ENCODE results near the gene STYXL2.
A peak's percentile ranks its signal among the peaks of the same experiment; 100 is the strongest.

STYXL2 gene

DNA sequence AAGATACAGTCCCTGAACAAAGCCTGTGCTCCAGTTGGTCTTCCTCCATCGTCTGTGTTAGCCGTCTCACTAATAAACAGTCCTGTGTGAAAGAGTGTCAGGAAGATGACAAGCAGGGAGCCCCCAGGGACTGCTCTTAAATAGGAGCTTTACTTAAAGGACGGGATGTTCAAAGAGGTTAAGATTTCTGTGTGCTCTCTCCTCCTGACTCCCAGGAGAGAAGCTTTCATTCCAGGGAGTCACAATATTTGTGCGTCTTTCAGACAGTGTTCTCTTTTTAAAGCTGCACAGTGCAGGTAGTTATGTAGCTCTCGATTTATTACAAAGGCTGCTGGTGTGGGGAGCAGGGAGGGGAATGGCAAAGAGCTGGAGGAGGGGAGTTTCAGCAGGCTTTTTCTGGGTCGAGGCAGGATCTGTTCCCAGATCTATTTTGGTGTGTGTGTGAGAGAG, 43.5 kb downstream of the STYXL2 start:
- peak; percentile 65 for DNase-seq

DNA sequence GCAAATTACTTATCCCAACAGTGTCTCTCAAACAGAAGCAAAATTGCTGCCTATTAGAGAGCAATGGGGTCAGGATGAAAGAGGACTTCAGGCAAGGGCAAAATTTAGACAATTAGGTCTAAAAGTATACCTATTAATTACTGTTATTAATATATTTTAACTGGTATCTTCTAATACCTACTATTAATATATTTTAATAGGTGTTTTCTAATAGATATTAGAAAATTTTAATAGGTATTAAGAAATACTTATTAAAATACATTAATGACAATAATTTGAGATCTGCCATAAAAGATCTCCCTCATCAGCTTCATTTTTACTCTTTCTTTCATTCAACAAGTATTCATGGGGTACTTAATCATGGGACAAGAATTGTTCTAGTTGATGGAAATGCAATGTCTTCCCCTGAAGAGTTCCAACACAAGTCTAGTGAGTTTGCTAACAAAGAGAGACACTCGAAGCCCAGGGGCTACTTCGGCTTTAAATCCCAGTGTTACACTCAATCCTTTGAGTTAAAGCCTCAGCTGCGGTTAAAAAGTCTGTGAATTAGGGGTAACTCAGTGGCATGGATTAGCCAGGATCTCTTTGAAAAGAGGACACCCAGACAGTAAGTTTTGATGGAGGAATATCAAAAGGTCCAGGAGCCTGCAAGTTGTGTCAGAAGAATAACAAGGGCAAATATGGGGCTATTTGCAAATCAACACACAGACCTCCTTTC, 44.1 kb downstream of the STYXL2 start:
- no peak for DNase-seq

DNA sequence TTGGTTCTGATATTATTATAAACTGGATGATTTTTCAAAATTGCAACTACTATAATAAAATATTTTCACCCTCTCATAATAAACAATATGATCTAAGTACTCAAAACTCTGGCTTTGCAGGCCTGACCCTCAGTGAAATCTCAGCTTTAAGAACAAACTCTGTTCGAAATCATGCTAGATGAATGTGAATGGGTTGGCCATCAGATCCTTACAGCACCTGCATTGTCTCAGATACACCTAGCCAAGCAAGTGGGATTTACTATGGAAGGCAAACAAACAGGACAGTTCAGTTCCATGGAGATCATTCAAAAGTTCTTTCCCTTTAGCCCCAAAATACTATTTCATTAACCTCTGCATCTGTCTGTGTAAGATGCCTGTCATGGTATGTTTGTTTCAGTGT, 44.8 kb downstream of the STYXL2 start:
- no peak for DNase-seq

DNA sequence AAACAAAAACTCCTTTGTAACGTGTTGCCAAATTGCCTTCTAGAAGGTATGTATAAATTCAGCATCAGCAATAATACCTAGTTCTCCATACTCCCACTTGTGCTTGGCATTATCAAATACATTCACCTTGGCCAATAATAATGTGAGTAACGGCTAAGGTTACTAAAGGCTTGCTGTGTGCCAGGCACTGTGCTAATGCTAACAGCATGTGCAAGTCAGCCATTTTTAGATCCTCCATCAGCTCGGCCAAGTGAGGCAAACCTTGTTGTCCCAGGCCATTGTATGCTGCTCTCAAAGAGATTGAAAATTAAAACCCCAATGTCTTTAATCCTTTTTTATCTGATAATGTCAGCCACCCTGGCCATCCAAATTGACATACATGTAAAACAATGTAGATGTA, 48.1 kb downstream of the STYXL2 start:
- no peak for DNase-seq
